NCI-H146 treated with DMSO at 0.1 percent for 48 hours (cell line): Measurements from ENCODE around the gene USP17L26.
"Not testable (repeated sequence)": the region's sequence is repeated elsewhere in the genome, so short reads cannot be mapped to it uniquely, and the experiment has no call there.

Experiments used
- DNase-seq: peaks from one replicate; lab custom pipeline; 2025; ENCODE audit not compliant: unreplicated experiment; lab: John Stamatoyannopoulos, UW

USP17L26 gene

GRCh38 chr4:9334358-9334757 is at the start of gene USP17L26:
TSS of gene USP17L26 (plus strand) at chr4:9334658. CDS start at chr4:9334658, 0 bp downstream.
- DNase-seq, result not testable (repeated sequence)

DNA sequence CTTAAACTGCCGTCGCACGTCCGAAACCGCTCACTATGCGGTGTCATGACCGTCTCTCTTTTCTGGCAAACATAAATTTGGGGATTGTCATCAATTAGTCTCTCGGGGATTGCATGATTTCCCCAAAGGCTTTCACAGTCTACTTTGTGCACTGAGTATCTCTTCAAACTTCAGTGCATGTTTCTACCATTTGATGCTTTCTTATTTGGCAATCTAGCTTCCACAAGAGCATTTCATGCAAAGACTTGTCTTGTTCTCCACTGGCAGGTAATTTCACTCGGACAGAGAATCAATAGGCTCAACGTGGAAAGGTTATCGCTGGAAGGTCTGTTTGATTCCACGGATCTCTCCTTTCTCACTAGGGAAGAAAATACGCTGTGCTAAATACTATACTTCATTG is 10.3 kb upstream of the USP17L26 start:
- DNase-seq, result not testable (repeated sequence)

DNA sequence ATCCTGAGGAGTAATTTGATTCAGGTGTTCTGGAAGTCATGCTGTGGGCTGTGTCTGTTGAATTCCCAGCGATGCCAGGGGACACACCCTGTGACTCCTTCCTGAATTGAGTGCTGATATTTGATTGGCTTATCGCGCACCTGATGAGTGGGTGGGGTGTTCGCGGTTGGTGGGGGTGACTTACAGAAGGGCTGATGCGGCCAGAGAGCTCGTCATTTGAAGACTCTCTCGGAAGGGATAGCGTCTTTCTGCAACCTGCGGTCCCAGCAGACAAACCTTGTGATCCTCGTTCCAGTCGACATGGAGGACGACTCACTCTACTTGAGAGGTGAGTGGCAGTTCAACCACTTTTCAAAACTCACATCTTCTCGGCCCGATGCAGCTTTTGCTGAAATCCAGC is 9.6 kb upstream of the USP17L26 start, which contains the start of gene USP17L24:
Gene USP17L24 (plus strand): TSS at position 301 of the 400 bp plus-strand sequence. CDS start 0 bp downstream, at position 301.
- DNase-seq, result not testable (repeated sequence)

- not testable (repeated sequence) for DNase-seq
Measured at GRCh38 chr4:9329611-9330010, 4.8 kb upstream of the USP17L26 start, which contains the start of gene USP17L25. TSS of gene USP17L25 (plus strand) at chr4:9329911. CDS start at chr4:9329911, 0 bp downstream.

GRCh38 chr4:9339103-9339502 is 4.6 kb downstream of the USP17L26 start, which contains the start of gene USP17L5:
TSS of gene USP17L5 (plus strand) at chr4:9339403. CDS start at chr4:9339403, 0 bp downstream.
- DNase-seq, result not testable (repeated sequence)

DNA sequence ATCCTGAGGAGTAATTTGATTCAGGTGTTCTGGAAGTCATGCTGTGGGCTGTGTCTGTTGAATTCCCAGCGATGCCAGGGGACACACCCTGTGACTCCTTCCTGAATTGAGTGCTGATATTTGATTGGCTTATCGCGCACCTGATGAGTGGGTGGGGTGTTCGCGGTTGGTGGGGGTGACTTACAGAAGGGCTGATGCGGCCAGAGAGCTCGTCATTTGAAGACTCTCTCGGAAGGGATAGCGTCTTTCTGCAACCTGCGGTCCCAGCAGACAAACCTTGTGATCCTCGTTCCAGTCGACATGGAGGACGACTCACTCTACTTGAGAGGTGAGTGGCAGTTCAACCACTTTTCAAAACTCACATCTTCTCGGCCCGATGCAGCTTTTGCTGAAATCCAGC is 9.4 kb downstream of the USP17L26 start, which contains the start of gene USP17L27:
Gene USP17L27 (plus strand): TSS at position 301 of the 400 bp plus-strand sequence. CDS start 0 bp downstream, at position 301.
- DNase-seq, result not testable (repeated sequence)

DNA sequence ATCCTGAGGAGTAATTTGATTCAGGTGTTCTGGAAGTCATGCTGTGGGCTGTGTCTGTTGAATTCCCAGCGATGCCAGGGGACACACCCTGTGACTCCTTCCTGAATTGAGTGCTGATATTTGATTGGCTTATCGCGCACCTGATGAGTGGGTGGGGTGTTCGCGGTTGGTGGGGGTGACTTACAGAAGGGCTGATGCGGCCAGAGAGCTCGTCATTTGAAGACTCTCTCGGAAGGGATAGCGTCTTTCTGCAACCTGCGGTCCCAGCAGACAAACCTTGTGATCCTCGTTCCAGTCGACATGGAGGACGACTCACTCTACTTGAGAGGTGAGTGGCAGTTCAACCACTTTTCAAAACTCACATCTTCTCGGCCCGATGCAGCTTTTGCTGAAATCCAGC is 14.1 kb downstream of the USP17L26 start, which contains the start of gene USP17L28:
Gene USP17L28 (plus strand): TSS at position 301 of the 400 bp plus-strand sequence. CDS start 0 bp downstream, at position 301.
- DNase-seq, result not testable (repeated sequence)

GRCh38 chr4:9350866-9351265 is 16.4 kb downstream of the USP17L26 start:
- DNase-seq, result not testable (repeated sequence)

- not testable (repeated sequence) for DNase-seq
Measured at GRCh38 chr4:9353338-9353737, 18.9 kb downstream of the USP17L26 start, which contains the start of gene USP17L29. TSS of gene USP17L29 (plus strand) at chr4:9353638. CDS start at chr4:9353638, 0 bp downstream.

DNA sequence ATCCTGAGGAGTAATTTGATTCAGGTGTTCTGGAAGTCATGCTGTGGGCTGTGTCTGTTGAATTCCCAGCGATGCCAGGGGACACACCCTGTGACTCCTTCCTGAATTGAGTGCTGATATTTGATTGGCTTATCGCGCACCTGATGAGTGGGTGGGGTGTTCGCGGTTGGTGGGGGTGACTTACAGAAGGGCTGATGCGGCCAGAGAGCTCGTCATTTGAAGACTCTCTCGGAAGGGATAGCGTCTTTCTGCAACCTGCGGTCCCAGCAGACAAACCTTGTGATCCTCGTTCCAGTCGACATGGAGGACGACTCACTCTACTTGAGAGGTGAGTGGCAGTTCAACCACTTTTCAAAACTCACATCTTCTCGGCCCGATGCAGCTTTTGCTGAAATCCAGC is 28.4 kb downstream of the USP17L26 start, which contains the start of gene USP17L30:
Gene USP17L30 (plus strand): TSS at position 301 of the 400 bp plus-strand sequence. CDS start 0 bp downstream, at position 301.
- not testable (repeated sequence) for DNase-seq

GRCh38 chr4:9379881-9380280 is 45.4 kb downstream of the USP17L26 start:
- DNase-seq, result not testable (repeated sequence)

- not testable (repeated sequence) for DNase-seq
Measured at GRCh38 chr4:9381012-9381534, 46.6 kb downstream of the USP17L26 start.

- no peak for DNase-seq
Measured at GRCh38 chr4:9384126-9384525, 49.7 kb downstream of the USP17L26 start.
